Measurements from ENCODE around the gene ADCK1.

GRCh38 chr14:77902811-77903210 lies 102.9 kb downstream of the ADCK1 start:
- TF ChIP-seq FOXM1 (IDR thresholded peaks at IDR 0.05; ENCODE audit: borderline replicate concordance) (no peak), FOXK2 (IDR thresholded peaks at IDR 0.05) (no peak), L3MBTL2 (conservative IDR thresholded peaks at IDR 0.05) (no peak), SP1 (IDR thresholded peaks at IDR 0.05) (no peak), SUZ12 (IDR thresholded peaks at IDR 0.05) (no peak), NFRKB (IDR thresholded peaks at IDR 0.05) (no peak), ELF4 (IDR thresholded peaks at IDR 0.05) (no peak), BHLHE40 (IDR thresholded peaks at IDR 0.05; ENCODE audit: borderline replicate concordance) (no peak)

Data from HEK293T (cell line).